ENCODE results near the gene ITPK1.

Gene ITPK1

GRCh38 chr14:92949496-92950192 is 166.1 kb downstream of the ITPK1 start:
- no peak for DNase-seq (ENCODE audit: low spot score)
- no peak for TF ChIP-seq CTCF (IDR thresholded peaks at IDR 0.05; ENCODE audit: extremely low read depth, missing control alignments)

GRCh38 chr14:92948647-92949046 is 167.1 kb downstream of the ITPK1 start:
- no peak for TF ChIP-seq CTCF (IDR thresholded peaks at IDR 0.05; ENCODE audit: extremely low read depth, missing control alignments)
- no peak for DNase-seq (ENCODE audit: low spot score)

GRCh38 chr14:92946847-92947545 is 168.7 kb downstream of the ITPK1 start:
- TF ChIP-seq CTCF (IDR thresholded peaks at IDR 0.05; ENCODE audit: extremely low read depth, missing control alignments): no peak
- no peak for DNase-seq (ENCODE audit: low spot score)

- no peak for TF ChIP-seq CTCF (IDR thresholded peaks at IDR 0.05; ENCODE audit: extremely low read depth, missing control alignments)
- DNase-seq (ENCODE audit: low spot score): no peak
Measured at GRCh38 chr14:92945959-92946846, 169.5 kb downstream of the ITPK1 start.

GRCh38 chr14:92945544-92945943 is 170.2 kb downstream of the ITPK1 start:
- no peak for DNase-seq (ENCODE audit: low spot score)
- no peak for TF ChIP-seq CTCF (IDR thresholded peaks at IDR 0.05; ENCODE audit: extremely low read depth, missing control alignments)

GRCh38 chr14:92944976-92945375 is 170.7 kb downstream of the ITPK1 start:
- DNase-seq (ENCODE audit: low spot score): no peak

More at GRCh38 chr14:92944976-92945375, 170.7 kb downstream of the ITPK1 start:
- TF ChIP-seq CTCF (IDR thresholded peaks at IDR 0.05; ENCODE audit: extremely low read depth, missing control alignments): no peak
